ENCODE results near the gene IQSEC2.

DNA sequence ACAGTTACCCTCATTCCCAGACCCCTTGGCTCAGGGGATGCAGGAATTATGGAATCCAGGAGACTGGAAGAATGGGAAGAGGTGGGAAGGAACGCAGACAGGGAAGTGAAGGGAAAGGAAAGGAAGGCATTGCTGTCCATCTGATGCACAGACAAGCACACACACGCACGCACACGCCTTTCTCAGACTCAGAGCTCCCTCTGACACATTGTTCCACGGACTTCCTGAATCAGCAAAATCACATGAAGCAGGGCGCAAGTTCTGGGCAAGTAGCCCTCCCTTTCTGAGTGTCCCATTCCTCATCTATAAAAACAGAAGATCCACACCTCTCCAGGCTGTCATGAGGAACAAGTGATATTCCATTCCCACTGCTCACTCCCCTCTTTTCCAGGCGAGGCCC lies 13.2 kb downstream of the IQSEC2 start:
- TF ChIP-seq CTCF (IDR thresholded peaks at IDR 0.05), result no peak
- TF ChIP-seq POLR2AphosphoS5 (IDR thresholded peaks at IDR 0.05), result no peak
- no peak for TF ChIP-seq POLR2A (IDR thresholded peaks at IDR 0.05)
- no peak for TF ChIP-seq EP300 (IDR thresholded peaks at IDR 0.05)
